Transverse colon (tissue), 3 donors: Measurements from ENCODE around the gene SDF2.

ENCODE experiments used
- POLR2A ChIP-seq: fragments of 450-650 bp; IDR thresholded peaks from one replicate; pipeline ENCODE4 v1.6.1; 2016; ENCODE audit warnings: antibody characterized with exemption, mild to moderate bottlenecking, moderate library complexity
- TF ChIP-seq, protein P1 (sequence below), 5 experiments: fragments of 200-600 bp in 3 of 5; fragments of 450-650 bp in 2 of 5; sonication (generic) in 3 of 5; IDR thresholded peaks; 1 replicate in 2 of 5; 2 replicates in 3 of 5; pipeline ENCODE4 v1.5.1; 2016 to 2017; ENCODE audit warnings: antibody characterized with exemption in 5 of 5, inconsistent platforms in 3 of 5, mild to moderate bottlenecking in 2 of 5, moderate library complexity in 1 of 5

DNA sequence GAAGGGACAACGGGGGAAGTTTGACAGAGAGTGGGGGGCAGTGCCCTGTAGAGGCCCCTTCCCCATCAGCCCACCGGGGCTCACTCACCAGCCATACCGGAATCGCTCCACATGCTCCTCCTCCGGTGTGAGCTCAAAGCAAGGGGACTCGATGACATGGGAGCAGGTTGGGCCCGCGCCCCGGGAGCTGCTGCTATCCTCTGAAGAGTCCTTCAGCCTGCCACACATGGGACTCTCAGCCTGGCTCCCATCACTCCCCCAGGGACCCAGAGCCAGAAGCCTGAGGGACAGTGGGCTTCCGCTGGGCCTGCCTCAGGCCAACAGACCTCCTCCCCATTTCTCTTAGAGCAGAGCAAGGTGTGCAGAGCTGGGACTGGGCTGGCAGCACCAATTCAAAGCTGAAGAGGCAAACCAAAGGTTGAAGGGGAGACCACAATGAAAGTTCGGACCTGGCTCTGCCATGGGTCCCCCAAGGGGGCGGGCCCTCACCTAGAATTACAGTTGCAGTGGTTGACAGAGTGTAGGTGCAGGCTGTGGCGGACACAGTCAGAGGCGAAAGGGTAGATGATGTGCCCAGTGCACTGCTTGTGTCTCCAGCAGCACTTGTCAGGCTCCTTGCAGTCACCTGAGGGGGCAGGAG is 42.6 kb upstream of the SDF2 start:
- no peak for TF ChIP-seq POLR2A
- TF ChIP-seq, protein P1, sequence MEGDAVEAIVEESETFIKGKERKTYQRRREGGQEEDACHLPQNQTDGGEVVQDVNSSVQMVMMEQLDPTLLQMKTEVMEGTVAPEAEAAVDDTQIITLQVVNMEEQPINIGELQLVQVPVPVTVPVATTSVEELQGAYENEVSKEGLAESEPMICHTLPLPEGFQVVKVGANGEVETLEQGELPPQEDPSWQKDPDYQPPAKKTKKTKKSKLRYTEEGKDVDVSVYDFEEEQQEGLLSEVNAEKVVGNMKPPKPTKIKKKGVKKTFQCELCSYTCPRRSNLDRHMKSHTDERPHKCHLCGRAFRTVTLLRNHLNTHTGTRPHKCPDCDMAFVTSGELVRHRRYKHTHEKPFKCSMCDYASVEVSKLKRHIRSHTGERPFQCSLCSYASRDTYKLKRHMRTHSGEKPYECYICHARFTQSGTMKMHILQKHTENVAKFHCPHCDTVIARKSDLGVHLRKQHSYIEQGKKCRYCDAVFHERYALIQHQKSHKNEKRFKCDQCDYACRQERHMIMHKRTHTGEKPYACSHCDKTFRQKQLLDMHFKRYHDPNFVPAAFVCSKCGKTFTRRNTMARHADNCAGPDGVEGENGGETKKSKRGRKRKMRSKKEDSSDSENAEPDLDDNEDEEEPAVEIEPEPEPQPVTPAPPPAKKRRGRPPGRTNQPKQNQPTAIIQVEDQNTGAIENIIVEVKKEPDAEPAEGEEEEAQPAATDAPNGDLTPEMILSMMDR (IDR thresholded peaks at IDR 0.05): no peak
